C1 segment of cervical spinal cord (tissue), 14 donors: ENCODE measurements around the gene FUZ.
"Not testable (repeated sequence)": the region's sequence is repeated elsewhere in the genome, so short reads cannot be mapped to it uniquely, and the experiment has no call there.

Source experiments
- DNase-seq, 14 donors: peaks; one replicate each; lab custom pipeline; 2025; lab: John Stamatoyannopoulos, UW

FUZ gene

GRCh38 chr19:49833599-49833998 is 20.5 kb upstream of the FUZ start:
- no peak for DNase-seq

GRCh38 chr19:49832556-49832955 is 19.5 kb upstream of the FUZ start:
- no peak for DNase-seq

- DNase-seq = no peak
Measured at GRCh38 chr19:49831592-49831991, 18.5 kb upstream of the FUZ start.

GRCh38 chr19:49830766-49831165 is 17.7 kb upstream of the FUZ start:
- DNase-seq = no peak

- DNase-seq = no peak
Measured at GRCh38 chr19:49829721-49830120, 16.6 kb upstream of the FUZ start.

GRCh38 chr19:49829200-49829599 is 16.1 kb upstream of the FUZ start:
- no peak for DNase-seq

GRCh38 chr19:49827034-49827433 is 13.9 kb upstream of the FUZ start:
- DNase-seq = no peak

- DNase-seq = no peak
Measured at GRCh38 chr19:49824662-49825061, 11.6 kb upstream of the FUZ start.

GRCh38 chr19:49823472-49823871 is 10.4 kb upstream of the FUZ start:
- DNase-seq = no peak

GRCh38 chr19:49820125-49820524 is 7.0 kb upstream of the FUZ start:
- no peak for DNase-seq

GRCh38 chr19:49819452-49820115 is 6.5 kb upstream of the FUZ start:
- DNase-seq = not testable (repeated sequence)

GRCh38 chr19:49818649-49819370 is 5.7 kb upstream of the FUZ start:
- DNase-seq = peak in 1 of 14 donors; percentile 45

GRCh38 chr19:49817964-49818648 is 5.0 kb upstream of the FUZ start, which contains the start of gene MED25:
Gene MED25 (plus strand): TSS chr19:49818289. CDS start chr19:49818342, 53 bp downstream.
- peak; percentile 9 to 96 (median 86) for DNase-seq

- DNase-seq = no peak
Measured at GRCh38 chr19:49816590-49816989, 3.5 kb upstream of the FUZ start.

GRCh38 chr19:49814010-49814409 is 918 bp upstream of the FUZ start:
- no peak for DNase-seq

- peak in 2 of 14 donors; percentile 13 to 38 for DNase-seq
Measured at GRCh38 chr19:49812452-49812996, 568 bp downstream of the FUZ start.

- DNase-seq = no peak
Measured at GRCh38 chr19:49811328-49811727, 1.8 kb downstream of the FUZ start.

- DNase-seq = peak in 2 of 14 donors; percentile 10 to 27
Measured at GRCh38 chr19:49809941-49810389, 3.1 kb downstream of the FUZ start.

- DNase-seq = peak in 12 of 14 donors; percentile 20 to 65 (median 51)
Measured at GRCh38 chr19:49809160-49809940, 3.7 kb downstream of the FUZ start.

- DNase-seq = peak; percentile 9 to 82 (median 68)
Measured at GRCh38 chr19:49808711-49809159, 4.4 kb downstream of the FUZ start.
